ENCODE measurements around the gene PDE4B. TPM values are rescaled to one million over a fixed set of nuclear protein-coding genes. Genes with fewer than 3 reads are reported as not detected.
"Not testable (repeated sequence)": the region's sequence is repeated elsewhere in the genome, so short reads cannot be mapped to it uniquely, and the experiment has no call there.

PDE4B gene
- polyA plus RNA-seq, 4 donors: 1.1 to 5.2 (median 3.7) TPM

GRCh38 chr1:66315671-66316070 lies 523.0 kb downstream of the PDE4B start:
- no peak for FAIRE-seq
- peak overlapping the region in 1 of 3 donors; percentile 36 for H3K27ac ChIP-seq (ENCODE audit: low read depth in 1 of 3, low read length in 2 of 3)

DNA sequence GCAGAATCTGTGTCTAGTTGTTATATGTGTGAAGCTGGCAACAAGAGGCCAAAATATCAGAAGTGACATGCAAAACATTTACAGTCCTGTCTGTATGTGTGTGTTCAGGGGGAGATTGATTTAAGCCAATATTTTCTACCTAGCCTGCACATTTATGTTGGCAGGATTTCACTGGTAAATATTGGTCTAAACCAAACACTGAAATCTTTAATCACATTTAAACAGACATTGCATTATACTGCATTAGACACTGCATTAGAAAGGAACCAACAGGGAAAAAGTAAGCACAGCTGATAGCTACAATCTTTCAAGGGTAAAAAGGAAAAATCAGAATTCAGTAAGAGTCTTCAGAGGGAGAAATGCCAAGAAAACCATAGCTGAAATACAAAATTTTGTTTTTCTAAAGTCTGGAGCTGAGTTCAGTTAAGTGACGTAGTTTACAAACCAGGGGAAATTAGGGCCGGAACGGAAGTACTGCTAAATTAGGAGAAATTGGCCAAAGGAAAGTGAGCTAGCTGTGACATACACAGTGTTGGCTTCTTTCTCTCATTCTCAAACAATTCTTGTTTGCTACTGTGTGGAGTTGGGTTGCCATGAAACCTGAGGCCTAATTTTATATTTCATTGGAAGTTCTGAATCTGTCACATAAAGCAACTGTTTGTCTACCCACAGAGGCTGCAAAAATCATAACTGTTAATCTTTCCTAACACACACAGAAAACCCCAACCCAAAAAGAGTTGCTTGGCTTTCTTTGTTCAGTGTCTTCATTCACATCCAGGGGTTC lies 524.0 kb downstream of the PDE4B start:
- no peaks in the 10 kb centered on the region for H3K27me3 ChIP-seq (ENCODE audit: control insufficient read depth in 3 of 3, insufficient read depth in 3 of 3, low read length in 3 of 3)
- WGBS, 3 donors: 49 to 89% (median 69%) methylated on average over 3 of the region's 3 CpGs
- peaks cover 0 to under 1% of the 10 kb centered on the region in 2 donors for H3K9me3 ChIP-seq (ENCODE audit: control insufficient read depth in 2 of 2, insufficient read depth in 1 of 2, low read depth in 1 of 2, low read length in 1 of 2)
- peak overlapping the region in 1 of 3 donors; percentile 76 for H3K27ac ChIP-seq (ENCODE audit: low read depth in 1 of 3, low read length in 2 of 3)
- H3K36me3 ChIP-seq (ENCODE audit: control insufficient read depth in 3 of 3, insufficient read depth in 2 of 3, low read depth in 1 of 3, low read length in 3 of 3): no peaks in the 10 kb centered on the region
- no peaks in the 10 kb centered on the region for H3K4me1 ChIP-seq (ENCODE audit: control insufficient read depth in 3 of 3, insufficient read depth in 2 of 3, low read depth in 1 of 3, low read length in 2 of 3)
- no peak overlapping the region for H3K4me3 ChIP-seq (ENCODE audit: low read depth in 1 of 3, low read length in 3 of 3)
- peak in 1 of 2 donors; percentile 10 for DNase-seq
- no peak for FAIRE-seq

More at GRCh38 chr1:66315671-66316070, 523.0 kb downstream of the PDE4B start:
- Histone ChIP-seq H3K4me3 (ENCODE audit: low read depth in 1 of 3, low read length in 3 of 3) (no peak overlapping the region), H3K27me3 (ENCODE audit: control insufficient read depth in 3 of 3, insufficient read depth in 3 of 3, low read length in 3 of 3) (no peaks in the 10 kb centered on the region), H3K4me1 (ENCODE audit: control insufficient read depth in 3 of 3, insufficient read depth in 2 of 3, low read depth in 1 of 3, low read length in 2 of 3) (no peaks in the 10 kb centered on the region), H3K9me3 (ENCODE audit: control insufficient read depth in 2 of 2, insufficient read depth in 1 of 2, low read depth in 1 of 2, low read length in 1 of 2) (peaks cover 0 to 3% of the 10 kb centered on the region in 2 donors), H3K36me3 (ENCODE audit: control insufficient read depth in 3 of 3, insufficient read depth in 2 of 3, low read depth in 1 of 3, low read length in 3 of 3) (no peaks in the 10 kb centered on the region)
- 48 to 63% (median 52%) methylated on average over 4 of the region's 4 CpGs for WGBS, 3 donors
- DNase-seq: no peak

DNA sequence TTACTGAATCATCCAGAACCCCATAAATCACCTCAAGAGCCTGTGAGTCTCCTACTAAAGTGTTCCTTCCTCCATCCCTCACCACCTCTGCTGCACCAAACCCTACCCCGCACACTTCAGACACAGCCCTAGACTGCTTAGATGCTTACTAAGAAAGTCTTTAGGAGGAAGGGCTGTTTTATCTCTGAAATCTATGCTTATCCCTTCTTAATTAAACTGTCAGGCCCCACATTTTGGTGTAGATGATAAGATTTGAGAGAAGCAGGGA lies 524.5 kb downstream of the PDE4B start:
- no peaks in the 10 kb centered on the region for H3K9me3 ChIP-seq (ENCODE audit: control insufficient read depth in 2 of 2, insufficient read depth in 1 of 2, low read depth in 1 of 2, low read length in 1 of 2)
- no peak overlapping the region for H3K4me3 ChIP-seq (ENCODE audit: low read depth in 1 of 3, low read length in 3 of 3)
- H3K36me3 ChIP-seq (ENCODE audit: control insufficient read depth in 3 of 3, insufficient read depth in 2 of 3, low read depth in 1 of 3, low read length in 3 of 3): no peaks in the 10 kb centered on the region
- no peaks in the 10 kb centered on the region for H3K27me3 ChIP-seq (ENCODE audit: control insufficient read depth in 3 of 3, insufficient read depth in 3 of 3, low read length in 3 of 3)
- DNase-seq: no peak
- H3K4me1 ChIP-seq (ENCODE audit: control insufficient read depth in 3 of 3, insufficient read depth in 2 of 3, low read depth in 1 of 3, low read length in 2 of 3): no peaks in the 10 kb centered on the region
- peak overlapping the region in 1 of 3 donors; percentile 76 for H3K27ac ChIP-seq (ENCODE audit: low read depth in 1 of 3, low read length in 2 of 3)
- WGBS, 3 donors: 86 to 93% (median 88%) methylated on average over 1 of the region's 1 CpG
- no peak for FAIRE-seq

DNA sequence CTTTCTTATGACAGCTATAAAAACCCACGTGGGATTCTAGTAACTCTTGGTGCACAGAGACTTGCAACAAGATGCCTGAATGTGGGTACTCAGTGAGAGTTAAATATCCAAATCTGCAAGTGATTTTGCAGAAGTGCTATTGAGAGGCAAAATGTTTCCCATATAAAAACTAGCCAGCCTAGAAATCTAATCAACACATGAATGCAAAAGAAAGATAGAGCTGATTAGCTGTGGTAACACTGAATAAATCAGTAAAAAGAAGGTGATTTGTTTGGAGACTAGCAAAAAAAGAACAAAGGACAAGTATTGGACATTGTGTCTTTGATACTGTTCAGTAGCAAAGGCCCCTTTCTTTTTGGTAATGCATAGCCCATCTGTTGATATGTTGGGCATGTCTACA lies 527.5 kb downstream of the PDE4B start:
- no peaks in the 10 kb centered on the region for H3K4me1 ChIP-seq (ENCODE audit: control insufficient read depth in 3 of 3, insufficient read depth in 2 of 3, low read depth in 1 of 3, low read length in 2 of 3)
- DNase-seq (no peak), FAIRE-seq (no peak)
- H3K27me3 ChIP-seq (ENCODE audit: control insufficient read depth in 3 of 3, insufficient read depth in 3 of 3, low read length in 3 of 3): no peaks in the 10 kb centered on the region
- H3K36me3 ChIP-seq (ENCODE audit: control insufficient read depth in 3 of 3, insufficient read depth in 2 of 3, low read depth in 1 of 3, low read length in 3 of 3): no peaks in the 10 kb centered on the region
- H3K27ac ChIP-seq (ENCODE audit: low read depth in 1 of 3, low read length in 2 of 3): no peak overlapping the region
- no peak overlapping the region for H3K4me3 ChIP-seq (ENCODE audit: low read depth in 1 of 3, low read length in 3 of 3)
- no peaks in the 10 kb centered on the region for H3K9me3 ChIP-seq (ENCODE audit: control insufficient read depth in 2 of 2, insufficient read depth in 1 of 2, low read depth in 1 of 2, low read length in 1 of 2)
- WGBS, 3 donors: 12 to 38% (median 27%) methylated on average over 1 of the region's 1 CpG

DNA sequence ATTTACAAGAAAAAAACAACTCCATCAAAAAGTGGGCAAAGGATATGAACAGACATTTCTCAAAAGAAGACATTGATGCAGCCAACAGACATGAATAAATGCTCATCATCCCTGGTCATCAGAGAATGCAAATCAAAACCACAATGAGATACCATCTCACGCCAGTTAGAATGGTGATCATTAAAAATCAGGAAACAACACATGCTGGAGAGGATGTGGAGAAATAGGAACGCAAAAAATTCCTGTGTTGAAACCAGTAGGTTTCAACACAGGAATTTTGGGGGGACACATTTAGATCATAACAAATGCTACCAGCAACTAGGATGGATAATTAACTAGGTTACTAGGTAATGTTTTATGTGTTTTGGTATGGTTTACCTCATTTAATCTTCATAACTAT lies 529.8 kb downstream of the PDE4B start:
- H3K4me3 ChIP-seq (ENCODE audit: low read depth in 1 of 3, low read length in 3 of 3); H3K27me3 ChIP-seq (ENCODE audit: control insufficient read depth in 3 of 3, insufficient read depth in 3 of 3, low read length in 3 of 3); H3K27ac ChIP-seq (ENCODE audit: low read depth in 1 of 3, low read length in 2 of 3); H3K4me1 ChIP-seq (ENCODE audit: control insufficient read depth in 3 of 3, insufficient read depth in 2 of 3, low read depth in 1 of 3, low read length in 2 of 3); FAIRE-seq; DNase-seq; H3K36me3 ChIP-seq (ENCODE audit: control insufficient read depth in 3 of 3, insufficient read depth in 2 of 3, low read depth in 1 of 3, low read length in 3 of 3); H3K9me3 ChIP-seq (ENCODE audit: control insufficient read depth in 2 of 2, insufficient read depth in 1 of 2, low read depth in 1 of 2, low read length in 1 of 2): not testable (repeated sequence)
- 87 to 90% (median 88%) methylated on average over 2 of the region's 2 CpGs for WGBS, 3 donors

GRCh38 chr1:66323958-66324625 lies 531.4 kb downstream of the PDE4B start:
- H3K27me3 ChIP-seq (ENCODE audit: control insufficient read depth in 3 of 3, insufficient read depth in 3 of 3, low read length in 3 of 3): no peaks in the 10 kb centered on the region
- H3K4me3 ChIP-seq (ENCODE audit: low read depth in 1 of 3, low read length in 3 of 3): no peak overlapping the region
- no peaks in the 10 kb centered on the region for H3K9me3 ChIP-seq (ENCODE audit: control insufficient read depth in 2 of 2, insufficient read depth in 1 of 2, low read depth in 1 of 2, low read length in 1 of 2)
- no peak overlapping the region for H3K27ac ChIP-seq (ENCODE audit: low read depth in 1 of 3, low read length in 2 of 3)
- FAIRE-seq (no peak), DNase-seq (no peak)
- no peaks in the 10 kb centered on the region for H3K4me1 ChIP-seq (ENCODE audit: control insufficient read depth in 3 of 3, insufficient read depth in 2 of 3, low read depth in 1 of 3, low read length in 2 of 3)
- no peaks in the 10 kb centered on the region for H3K36me3 ChIP-seq (ENCODE audit: control insufficient read depth in 3 of 3, insufficient read depth in 2 of 3, low read depth in 1 of 3, low read length in 3 of 3)
- 80 to 89% (median 85%) methylated on average over 3 of the region's 3 CpGs for WGBS, 3 donors

GRCh38 chr1:66325594-66326380 lies 533.1 kb downstream of the PDE4B start:
- FAIRE-seq (no peak), DNase-seq (no peak)
- Histone ChIP-seq H3K36me3 (ENCODE audit: control insufficient read depth in 3 of 3, insufficient read depth in 2 of 3, low read depth in 1 of 3, low read length in 3 of 3) (no peaks in the 10 kb centered on the region), H3K27ac (ENCODE audit: low read depth in 1 of 3, low read length in 2 of 3) (no peak overlapping the region), H3K27me3 (ENCODE audit: control insufficient read depth in 3 of 3, insufficient read depth in 3 of 3, low read length in 3 of 3) (no peaks in the 10 kb centered on the region), H3K4me1 (ENCODE audit: control insufficient read depth in 3 of 3, insufficient read depth in 2 of 3, low read depth in 1 of 3, low read length in 2 of 3) (no peaks in the 10 kb centered on the region), H3K4me3 (ENCODE audit: low read depth in 1 of 3, low read length in 3 of 3) (no peak overlapping the region), H3K9me3 (ENCODE audit: control insufficient read depth in 2 of 2, insufficient read depth in 1 of 2, low read depth in 1 of 2, low read length in 1 of 2) (no peaks in the 10 kb centered on the region)
- 89 to 94% (median 90%) methylated on average over 5 of the region's 5 CpGs for WGBS, 3 donors

GRCh38 chr1:66326867-66327266 lies 534.2 kb downstream of the PDE4B start:
- H3K4me3 ChIP-seq (ENCODE audit: low read depth in 1 of 3, low read length in 3 of 3): no peak overlapping the region
- H3K27me3 ChIP-seq (ENCODE audit: control insufficient read depth in 3 of 3, insufficient read depth in 3 of 3, low read length in 3 of 3): no peaks in the 10 kb centered on the region
- H3K9me3 ChIP-seq (ENCODE audit: control insufficient read depth in 2 of 2, insufficient read depth in 1 of 2, low read depth in 1 of 2, low read length in 1 of 2): no peaks in the 10 kb centered on the region
- H3K36me3 ChIP-seq (ENCODE audit: control insufficient read depth in 3 of 3, insufficient read depth in 2 of 3, low read depth in 1 of 3, low read length in 3 of 3): no peaks in the 10 kb centered on the region
- no peaks in the 10 kb centered on the region for H3K4me1 ChIP-seq (ENCODE audit: control insufficient read depth in 3 of 3, insufficient read depth in 2 of 3, low read depth in 1 of 3, low read length in 2 of 3)
- FAIRE-seq (no peak), DNase-seq (no peak)
- H3K27ac ChIP-seq (ENCODE audit: low read depth in 1 of 3, low read length in 2 of 3): no peak overlapping the region
